SK-N-MC (cell line): ENCODE measurements around the gene RBM5.

ENCODE experiments used
- EZH2 ChIP-seq: fragments of 200-600 bp; sonication (generic); IDR thresholded peaks from one replicate; pipeline ENCODE4 v1.6.1; 2017; ENCODE audit warnings: antibody characterized with exemption
- FOXP2 ChIP-seq: optimal IDR thresholded peaks from 2 replicates; pipeline ENCODE3; 2011; ENCODE audit warnings: mild to moderate bottlenecking, moderate library complexity; ENCODE audit not compliant: insufficient read depth; ENCODE audit errors: extremely low read length, control extremely low read depth
- POLR2AphosphoS5 ChIP-seq: IDR thresholded peaks from 2 replicates; pipeline ENCODE4 v1.6.1; 2012; ENCODE audit warnings: mild to moderate bottlenecking, low read depth, low read length, borderline replicate concordance

- TF ChIP-seq EZH2 = no peak
- no peak for TF ChIP-seq POLR2AphosphoS5
- no peak for TF ChIP-seq FOXP2
These were observed 79.1 kb downstream of the RBM5 start for GRCh38 chr3:50167841-50168209.
